DMS153 (cell line): ENCODE data around the gene DLX3.

Source experiments
- DNase-seq: peaks from one replicate; lab custom pipeline; 2025; lab: John Stamatoyannopoulos, UW

DLX3 gene

GRCh38 chr17:49992191-49992932 lies 2.7 kb downstream of the DLX3 start:
- DNase-seq = no peak

GRCh38 chr17:49991409-49991808 lies 3.6 kb downstream of the DLX3 start:
- DNase-seq = no peak

GRCh38 chr17:49990921-49991320 lies 4.1 kb downstream of the DLX3 start:
- DNase-seq = no peak

- DNase-seq = no peak
These were observed 4.7 kb downstream of the DLX3 start for GRCh38 chr17:49990331-49990730.

GRCh38 chr17:49989518-49989880 lies 5.5 kb downstream of the DLX3 start:
- DNase-seq = no peak

- DNase-seq = peak; percentile 76
These were observed 7.2 kb downstream of the DLX3 start for GRCh38 chr17:49987681-49988441.

GRCh38 chr17:49987290-49987585 lies 7.8 kb downstream of the DLX3 start:
- DNase-seq = no peak

GRCh38 chr17:49986396-49987289 lies 8.4 kb downstream of the DLX3 start:
- DNase-seq = no peak

GRCh38 chr17:49985310-49985990 lies 9.6 kb downstream of the DLX3 start:
- no peak for DNase-seq

- no peak for DNase-seq
These were observed 10.2 kb downstream of the DLX3 start for GRCh38 chr17:49984776-49985175.

- no peak for DNase-seq
These were observed 10.7 kb downstream of the DLX3 start for GRCh38 chr17:49984283-49984682.

GRCh38 chr17:49980703-49981197 lies 14.3 kb downstream of the DLX3 start:
- DNase-seq = no peak

GRCh38 chr17:49979748-49980479 lies 15.1 kb downstream of the DLX3 start:
- DNase-seq = no peak

GRCh38 chr17:49978501-49978900 lies 16.5 kb downstream of the DLX3 start:
- DNase-seq = no peak

GRCh38 chr17:49977463-49978389 lies 17.3 kb downstream of the DLX3 start:
- DNase-seq = no peak

GRCh38 chr17:49976828-49977202 lies 18.2 kb downstream of the DLX3 start:
- no peak for DNase-seq

GRCh38 chr17:49976163-49976827 lies 18.7 kb downstream of the DLX3 start:
- no peak for DNase-seq

GRCh38 chr17:49975531-49975930 lies 19.5 kb downstream of the DLX3 start:
- DNase-seq = no peak

GRCh38 chr17:49973271-49973615 lies 21.8 kb downstream of the DLX3 start:
- DNase-seq = no peak
